Urinary bladder (tissue), 4 donors: ENCODE measurements around the gene CP. TPM values are rescaled to one million over a fixed set of nuclear protein-coding genes. Genes with fewer than 3 reads are reported as not detected.
"Not testable (repeated sequence)": the region's sequence is repeated elsewhere in the genome, so short reads cannot be mapped to it uniquely, and the experiment has no call there.

Experiments used
- DNase-seq: peaks from one replicate; pipeline ENCODE4 v3.0.0-alpha.2; 2015; ENCODE audit errors: extremely low spot score
- H3K27ac ChIP-seq: one replicate; pipeline ENCODE4 v1.5.1; 2013; ENCODE audit warnings: low read depth, mild to moderate bottlenecking, moderate library complexity
- H3K36me3 ChIP-seq: one replicate; pipeline ENCODE4 v1.6.1; 2013; ENCODE audit warnings: mild to moderate bottlenecking, moderate library complexity; ENCODE audit not compliant: insufficient read depth
- H3K4me1 ChIP-seq: one replicate; pipeline ENCODE4 v1.6.1; 2013; ENCODE audit warnings: mild to moderate bottlenecking, moderate library complexity; ENCODE audit not compliant: insufficient read depth
- H3K4me3 ChIP-seq: one replicate; pipeline ENCODE4 v1.5.1; 2013; ENCODE audit warnings: low read depth, low read length
- WGBS: extraction: QIAGEN DNeasy Blood & Tissue Kit; methylation state at CpG from one replicate; pipeline ENCODE4 v1.1.7; 2013; 5-methylcytosine and 5-hydroxymethylcytosine counted together
- polyA plus RNA-seq: library from polyadenylated mRNA; stranded (reverse); fragments of 200-250 nt; gene quantifications from one replicate; pipeline ENCODE4 v1.2.3, GENCODE V29; 2013
- total RNA-seq: library from RNA; depleted of rRNA; stranded (reverse); fragments of >200 nt; gene quantifications from one replicate; pipeline ENCODE4 v1.2.3, GENCODE V29; 2014
- donor health status: healthy with polysubstance abuse.
- donor health status: healthy.

The CP gene
- total and polyA plus RNA-seq, 2 donors = 1.9 to 12.7 TPM

DNA sequence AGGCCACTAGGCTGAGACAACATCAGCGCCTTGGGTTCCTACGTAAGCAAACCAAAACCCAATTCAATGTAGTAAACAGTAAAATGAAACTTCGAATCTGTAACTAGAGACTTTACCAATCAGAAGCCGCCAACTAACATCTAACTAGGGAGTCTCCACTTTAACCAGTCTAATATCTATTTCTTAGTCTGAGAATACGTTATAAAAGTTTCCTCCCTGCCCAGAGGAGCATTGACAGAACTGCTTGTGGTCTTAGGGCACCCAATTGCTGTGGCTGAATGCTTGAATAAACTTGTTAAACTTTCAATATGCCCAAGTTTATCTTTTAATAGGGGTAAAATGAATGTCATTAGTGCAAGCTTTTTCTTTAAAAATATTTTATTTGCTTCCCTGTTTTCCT, 4.3 kb downstream of the CP start:
- no peak for DNase-seq
- WGBS = 89% methylated on average over 5 of the region's 5 CpGs

DNA sequence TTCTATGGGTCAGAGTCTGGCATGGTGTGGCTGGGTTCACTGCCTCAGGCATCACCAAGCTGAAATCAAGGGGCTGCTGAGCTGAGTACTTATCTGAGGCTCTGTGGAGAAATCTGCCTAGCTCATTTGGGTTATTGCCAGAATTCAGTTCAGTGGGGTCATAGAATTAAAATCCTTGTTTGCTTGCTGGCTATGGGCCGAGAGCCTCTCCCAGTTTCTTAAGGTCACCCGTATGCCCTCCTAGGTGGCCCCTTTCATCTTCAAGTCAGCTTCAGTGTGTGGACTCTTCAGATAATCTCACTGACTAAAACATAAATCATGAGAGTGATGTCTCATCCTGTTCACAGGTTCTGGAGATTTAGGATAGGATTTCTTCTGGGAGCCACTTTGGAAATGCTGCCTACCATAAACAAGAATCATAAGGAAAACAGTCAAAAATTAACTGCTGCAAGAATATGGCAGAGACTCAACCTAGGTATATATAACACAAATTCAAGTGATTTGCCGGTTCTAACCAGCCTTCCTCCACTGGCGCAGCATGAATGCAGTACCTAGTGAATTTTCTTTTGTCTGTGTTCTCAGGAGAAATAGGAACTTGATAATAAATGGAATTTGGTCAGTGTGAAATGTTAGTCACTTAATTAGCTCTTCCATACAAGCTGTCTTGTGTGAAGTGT, 5.3 kb downstream of the CP start:
- 63% methylated on average over 4 of the region's 4 CpGs for WGBS
- DNase-seq = no peak
- H3K27ac ChIP-seq = no peak overlapping the region
- H3K4me3 ChIP-seq = no peak overlapping the region
- H3K4me1 ChIP-seq = no peaks in the 10 kb centered on the region
- H3K36me3 ChIP-seq = no peaks in the 10 kb centered on the region

More for the DNA sequence above, 4.3 kb downstream of the CP start:
- Histone ChIP-seq H3K4me3 (no peak overlapping the region), H3K4me1 (no peaks in the 10 kb centered on the region), H3K36me3 (no peaks in the 10 kb centered on the region), H3K27ac (no peak overlapping the region)

DNA sequence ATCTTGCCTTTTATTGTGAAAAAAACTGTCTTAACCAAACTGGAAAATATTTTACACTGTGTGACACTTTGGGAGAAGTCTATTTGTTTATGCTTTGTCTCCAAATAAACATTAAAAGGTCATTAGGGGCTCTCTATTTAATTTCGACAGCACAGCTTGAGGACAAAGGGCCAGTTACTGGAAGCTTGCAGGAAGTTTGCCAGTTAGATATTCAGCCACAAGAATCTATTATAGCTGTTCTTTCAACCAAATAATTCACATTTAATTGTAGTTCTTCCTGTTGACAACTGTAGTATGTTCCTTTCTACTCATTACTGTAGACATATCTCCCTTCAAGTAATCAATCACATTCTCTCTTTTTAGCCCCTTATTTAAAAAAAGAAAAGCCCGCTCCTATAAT, 6.1 kb downstream of the CP start:
- Histone ChIP-seq H3K4me3 (no peak overlapping the region), H3K4me1 (no peaks in the 10 kb centered on the region), H3K36me3 (no peaks in the 10 kb centered on the region), H3K27ac (no peak overlapping the region)
- WGBS = 78% methylated on average over 2 of the region's 2 CpGs
- no peak for DNase-seq

DNA sequence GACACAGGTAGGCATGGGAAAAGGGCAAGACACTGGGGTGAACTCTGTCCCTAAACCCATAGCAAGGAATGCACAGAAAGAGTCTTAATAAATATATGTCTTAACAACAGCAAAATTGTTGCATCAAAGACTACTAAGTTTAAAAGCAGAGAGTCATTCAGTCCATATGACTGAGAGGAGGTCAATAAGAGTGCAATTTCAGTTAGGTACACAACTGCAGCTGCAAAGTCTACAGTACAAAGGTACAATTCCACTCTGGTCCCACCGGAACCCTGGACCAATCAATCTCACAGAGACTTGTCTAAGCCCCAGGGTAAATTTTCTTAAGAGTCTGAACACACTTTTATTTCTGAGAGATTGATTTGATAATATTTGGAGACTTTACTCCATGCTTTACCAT, 6.9 kb downstream of the CP start:
- Histone ChIP-seq H3K36me3 (no peaks in the 10 kb centered on the region), H3K27ac (no peak overlapping the region), H3K4me3 (no peak overlapping the region), H3K4me1 (no peaks in the 10 kb centered on the region)
- no peak for DNase-seq
- 83% methylated on average over 1 of the region's 1 CpG for WGBS

DNA sequence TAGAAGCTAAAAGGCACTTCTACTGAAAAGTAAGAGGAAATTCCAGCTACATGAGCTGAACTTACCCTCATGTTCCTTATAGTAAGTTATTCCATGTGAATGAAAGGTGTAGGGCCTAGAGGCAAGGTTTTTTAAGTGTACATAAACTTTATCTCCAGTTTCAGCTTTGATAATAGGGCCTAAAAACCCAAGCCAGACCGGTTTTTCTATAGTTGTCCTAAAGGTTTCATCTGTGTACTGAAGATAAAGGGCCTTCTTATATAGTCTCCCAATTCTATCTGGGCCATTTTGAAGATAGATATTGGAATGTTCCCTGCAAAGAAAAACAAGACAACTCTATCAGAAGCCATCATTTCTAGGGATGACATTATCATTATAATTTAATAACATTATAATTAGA, 9.2 kb downstream of the CP start:
- H3K36me3 ChIP-seq = no peaks in the 10 kb centered on the region
- H3K27ac ChIP-seq = no peak overlapping the region
- WGBS = 88% methylated on average over 1 of the region's 1 CpG
- no peak for DNase-seq
- no peak overlapping the region for H3K4me3 ChIP-seq
- no peaks in the 10 kb centered on the region for H3K4me1 ChIP-seq

DNA sequence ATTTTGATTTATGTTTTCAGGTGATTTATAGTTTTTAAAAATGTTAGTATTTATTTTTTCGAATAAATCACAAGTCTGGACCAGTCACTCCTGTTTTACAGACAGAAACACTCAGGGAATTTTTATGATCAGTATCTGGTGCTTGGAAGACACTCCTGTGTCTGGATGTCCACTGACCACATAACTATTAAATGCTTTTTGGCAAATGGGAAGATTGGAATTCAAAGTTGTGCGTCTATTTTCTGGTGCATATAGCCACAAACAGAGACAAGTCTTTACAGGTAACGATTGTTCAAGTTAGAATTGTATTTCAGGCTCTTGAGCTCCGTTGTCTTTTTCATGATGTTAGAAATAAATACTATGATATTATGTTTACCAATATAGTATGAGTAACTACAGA, 12.2 kb downstream of the CP start:
- no peak for DNase-seq
- no peaks in the 10 kb centered on the region for H3K36me3 ChIP-seq
- WGBS = 74% methylated on average over 4 of the region's 4 CpGs
- H3K4me3 ChIP-seq = no peak overlapping the region
- no peaks in the 10 kb centered on the region for H3K4me1 ChIP-seq
- H3K27ac ChIP-seq = no peak overlapping the region

DNA sequence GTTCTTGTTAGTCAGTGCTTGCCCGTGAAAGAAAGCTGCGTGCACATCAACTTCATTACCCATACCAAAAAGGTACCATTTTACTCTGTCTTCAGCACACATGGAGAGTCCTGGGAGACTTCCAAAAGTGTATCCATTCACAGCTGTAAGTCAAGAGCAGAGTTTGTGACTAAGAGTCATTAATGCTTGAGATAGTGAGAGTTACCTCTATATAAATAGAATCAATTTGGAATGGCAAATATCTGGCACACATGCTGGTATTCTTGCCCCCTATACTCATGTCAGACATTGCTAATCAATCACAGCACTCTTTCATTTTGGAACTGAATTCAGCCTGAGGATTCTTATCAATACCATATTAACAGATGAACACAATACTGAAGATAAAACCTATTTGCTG, 14.2 kb downstream of the CP start:
- DNase-seq = no peak
- Histone ChIP-seq H3K4me3 (no peak overlapping the region), H3K36me3 (no peaks in the 10 kb centered on the region), H3K27ac (no peak overlapping the region), H3K4me1 (no peaks in the 10 kb centered on the region)
- 91% methylated on average over 2 of the region's 2 CpGs for whole genome bisulfite sequencing

DNA sequence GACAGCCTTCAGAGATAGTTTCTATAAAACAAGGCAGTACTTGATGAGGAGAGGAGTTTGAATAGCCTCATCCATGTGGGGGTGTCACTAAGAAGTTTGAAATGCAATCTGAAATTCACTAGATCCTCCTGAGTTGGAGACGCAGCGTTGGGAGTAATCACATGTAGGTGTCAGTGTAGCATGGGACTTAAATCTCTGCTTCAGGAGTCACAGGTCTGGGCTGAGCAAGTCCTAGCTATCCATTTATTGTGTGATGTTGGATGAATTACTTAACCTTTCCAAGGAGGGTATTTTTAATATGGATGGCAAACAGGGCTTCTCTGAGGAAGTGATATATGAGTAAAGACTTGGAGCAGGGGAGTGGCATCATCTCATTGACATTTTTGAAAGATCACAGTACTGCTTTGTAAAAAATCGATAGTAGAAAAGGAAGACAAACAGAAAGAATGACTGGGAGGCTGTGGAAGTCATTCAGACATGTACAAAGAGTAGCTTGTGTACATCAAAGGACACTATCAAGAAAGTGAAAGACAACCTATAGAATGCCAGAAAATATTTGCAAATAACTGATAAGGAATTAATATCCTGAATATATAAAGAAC, 17.1 kb downstream of the CP start:
- no peak overlapping the region for H3K27ac ChIP-seq
- H3K4me3 ChIP-seq = no peak overlapping the region
- no peaks in the 10 kb centered on the region for H3K4me1 ChIP-seq
- 83% methylated on average over 3 of the region's 3 CpGs for WGBS
- no peaks in the 10 kb centered on the region for H3K36me3 ChIP-seq
- DNase-seq = no peak

DNA sequence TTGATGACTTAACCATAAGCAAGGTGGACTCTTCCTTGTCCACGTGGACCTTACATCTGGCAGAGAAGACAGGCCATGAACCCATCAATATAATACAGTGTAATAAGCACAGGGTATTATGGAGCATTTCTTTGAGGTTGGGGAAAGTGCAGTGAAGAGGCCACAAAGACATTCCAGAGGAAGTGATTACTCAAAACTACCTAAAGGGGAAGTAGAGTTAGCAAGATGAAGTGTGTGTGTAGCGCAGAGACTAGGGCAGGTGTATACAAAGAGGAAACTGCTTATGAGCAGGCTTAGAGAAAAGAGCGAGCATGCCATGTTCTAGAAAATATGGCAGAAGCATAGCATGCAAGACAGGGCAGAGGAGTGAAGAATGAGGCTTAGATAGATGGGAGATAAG, 17.9 kb downstream of the CP start:
- DNase-seq = no peak
- Histone ChIP-seq H3K27ac (no peak overlapping the region), H3K4me3 (no peak overlapping the region), H3K36me3 (no peaks in the 10 kb centered on the region), H3K4me1 (no peaks in the 10 kb centered on the region)
- 81% methylated on average over 3 of the region's 3 CpGs for WGBS

DNA sequence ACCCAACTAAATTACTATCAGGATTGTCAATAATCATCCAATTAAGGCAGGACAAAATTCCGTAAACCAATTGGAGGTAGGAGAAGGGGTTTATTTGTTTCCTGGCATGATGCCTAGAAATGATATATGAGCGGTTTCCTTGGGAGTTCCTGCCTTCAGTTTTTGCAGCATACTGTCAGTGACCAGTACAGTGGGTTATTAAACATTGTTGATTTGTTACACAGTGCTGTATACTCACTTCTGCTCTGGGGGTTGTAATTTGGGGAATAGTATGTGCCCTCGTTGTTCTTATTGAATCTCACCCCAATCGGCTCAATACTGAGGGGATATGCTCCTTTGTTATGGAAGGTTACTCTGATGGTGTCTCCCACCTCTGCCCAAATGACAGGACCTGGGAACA, 22.2 kb downstream of the CP start:
- no peak overlapping the region for H3K4me3 ChIP-seq
- no peaks in the 10 kb centered on the region for H3K4me1 ChIP-seq
- no peak overlapping the region for H3K27ac ChIP-seq
- 29% methylated on average over 4 of the region's 4 CpGs for WGBS
- H3K36me3 ChIP-seq = no peaks in the 10 kb centered on the region
- no peak for DNase-seq

DNA sequence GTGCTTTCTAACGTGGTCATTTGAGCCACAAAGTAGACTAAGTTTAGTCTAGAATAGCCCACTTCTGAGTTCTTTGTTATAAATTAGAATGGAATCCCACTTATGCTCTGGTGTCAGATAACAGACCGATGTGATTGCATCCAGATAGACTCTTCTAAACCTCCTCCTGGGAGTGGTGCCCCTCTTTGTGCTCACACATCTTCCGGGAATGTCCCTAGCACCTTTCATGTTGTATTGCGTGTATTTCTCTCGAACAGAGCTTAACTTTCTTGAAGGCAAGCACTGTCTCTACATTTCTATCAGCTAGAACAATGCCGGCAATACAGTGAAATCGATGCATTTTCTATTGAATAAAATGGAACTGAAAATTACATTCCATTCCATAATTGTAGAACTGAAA, 23.0 kb downstream of the CP start:
- no peak overlapping the region for H3K27ac ChIP-seq
- DNase-seq = no peak
- no peaks in the 10 kb centered on the region for H3K36me3 ChIP-seq
- no peaks in the 10 kb centered on the region for H3K4me1 ChIP-seq
- WGBS = 63% methylated on average over 7 of the region's 7 CpGs
- no peak overlapping the region for H3K4me3 ChIP-seq

DNA sequence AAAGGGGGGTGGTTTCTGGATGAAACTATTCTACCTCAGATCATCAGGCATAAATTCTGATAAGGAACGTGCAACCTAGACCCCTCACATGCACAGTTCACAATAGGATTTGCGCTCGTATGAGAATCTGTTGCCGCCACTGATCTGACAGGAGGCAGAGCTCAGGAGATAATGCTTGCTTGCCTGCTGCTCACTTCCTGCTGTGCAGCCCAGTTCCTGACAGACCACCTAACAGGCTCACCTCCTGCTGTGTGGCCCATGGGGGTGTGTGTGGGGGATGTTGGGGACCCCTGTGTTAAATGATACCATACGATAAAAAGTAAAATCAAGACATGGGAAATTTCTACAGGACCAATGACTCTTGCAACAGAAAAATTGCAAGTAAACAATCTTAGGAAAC, 24.0 kb downstream of the CP start:
- H3K4me3 ChIP-seq = no peak overlapping the region
- H3K4me1 ChIP-seq = no peaks in the 10 kb centered on the region
- no peaks in the 10 kb centered on the region for H3K36me3 ChIP-seq
- 25% methylated on average over 5 of the region's 5 CpGs for WGBS
- H3K27ac ChIP-seq = no peak overlapping the region
- DNase-seq = no peak

DNA sequence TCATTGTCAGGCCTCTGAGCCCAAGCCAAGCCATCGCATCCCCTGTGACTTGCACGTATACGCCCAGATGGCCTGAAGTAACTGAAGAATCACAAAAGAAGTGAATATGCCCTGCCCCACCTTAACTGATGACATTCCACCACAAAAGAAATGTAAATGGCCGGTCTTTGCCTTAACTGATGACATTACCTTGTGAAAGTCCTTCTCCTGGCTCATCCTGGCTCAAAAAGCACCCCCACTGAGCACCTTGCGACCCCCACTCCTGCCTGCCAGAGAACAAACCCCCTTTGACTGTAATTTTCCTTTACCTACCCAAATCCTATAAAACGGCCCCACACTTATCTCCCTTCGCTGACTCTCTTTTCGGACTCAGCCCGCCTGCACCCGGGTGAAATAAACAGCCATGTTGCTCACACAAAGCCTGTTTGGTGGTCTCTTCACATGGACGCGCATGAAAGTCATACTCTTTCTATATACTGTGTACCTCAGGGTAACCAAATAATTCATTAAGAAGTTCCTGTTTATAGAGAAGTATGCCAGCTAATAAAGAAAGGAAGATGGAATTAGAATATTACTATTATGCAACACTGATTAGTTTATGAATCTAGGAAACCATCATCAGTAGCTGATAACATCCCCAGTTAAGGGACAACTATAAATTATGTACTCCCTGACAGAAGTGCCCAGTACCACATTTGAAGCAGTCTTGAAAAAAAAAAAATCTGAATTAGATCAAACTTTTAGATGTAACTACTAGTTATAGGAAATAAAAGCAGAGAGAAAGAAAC, 24.6 kb downstream of the CP start:
- not testable (repeated sequence) for H3K27ac ChIP-seq, DNase-seq, H3K4me3 ChIP-seq, H3K4me1 ChIP-seq, H3K36me3 ChIP-seq
- 75% methylated on average over 12 of the region's 12 CpGs for WGBS

DNA sequence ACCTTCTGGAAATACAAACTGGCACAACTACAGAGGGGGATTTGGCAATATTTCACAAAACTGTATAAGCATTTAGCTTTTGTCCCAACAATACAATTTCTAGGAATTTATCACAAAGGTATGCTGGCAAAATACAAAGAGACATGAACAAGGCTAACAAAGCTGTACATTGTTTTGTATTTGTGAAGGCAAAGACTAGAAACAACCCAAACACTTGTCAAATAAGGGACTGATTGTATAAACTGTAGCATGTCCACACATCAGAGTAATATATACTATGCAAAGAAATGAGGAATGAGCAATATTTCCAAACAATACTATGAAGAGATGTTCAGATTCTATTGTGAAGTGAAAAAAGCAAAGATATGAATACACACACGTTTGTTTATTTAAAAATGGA, 26.4 kb downstream of the CP start:
- Histone ChIP-seq H3K36me3 (no peaks in the 10 kb centered on the region), H3K4me1 (no peaks in the 10 kb centered on the region), H3K4me3 (no peak overlapping the region), H3K27ac (no peak overlapping the region)
- WGBS = 51% methylated on average over 1 of the region's 1 CpG
- no peak for DNase-seq
